Measurements from ENCODE around the gene LIPT2. TPM values are rescaled to one million over a fixed set of nuclear protein-coding genes. Genes with fewer than 3 reads are reported as not detected.
A peak's percentile ranks its signal among the peaks of the same experiment; 100 is the strongest.

Gene LIPT2
- total RNA-seq, 4 donors from 2014 or later, result 5.1 to 10.6 (median 7.6) TPM

GRCh38 chr11:74479732-74480123 lies 13.8 kb downstream of the LIPT2 start:
- no peak overlapping the region for H3K27ac ChIP-seq
- peaks cover 5% of the 10 kb centered on the region for H3K27me3 ChIP-seq
- H3K36me3 ChIP-seq, result no peaks in the 10 kb centered on the region
- DNase-seq (ENCODE audit: low spot score in 2 of 2), result no peak
- no peak for TF ChIP-seq POLR2A (IDR thresholded peaks at IDR 0.05)
- TF ChIP-seq CTCF (IDR thresholded peaks at IDR 0.05), result no peak
- TF ChIP-seq POLR2AphosphoS5 (IDR thresholded peaks at IDR 0.05), result no peak
- TF ChIP-seq EP300 (IDR thresholded peaks at IDR 0.05), result no peak
- no peaks in the 10 kb centered on the region for H3K4me1 ChIP-seq
- no peaks in the 10 kb centered on the region for H3K9me3 ChIP-seq
- WGBS, result 32% methylated on average over 1 of the region's 1 CpG
- H3K4me3 ChIP-seq, result no peak overlapping the region

GRCh38 chr11:74478877-74479731 lies 14.4 kb downstream of the LIPT2 start:
- no peak for DNase-seq (ENCODE audit: low spot score in 2 of 2)
- no peak overlapping the region for H3K4me3 ChIP-seq
- no peaks in the 10 kb centered on the region for H3K36me3 ChIP-seq
- H3K27ac ChIP-seq, result no peak overlapping the region
- H3K9me3 ChIP-seq, result no peaks in the 10 kb centered on the region
- H3K27me3 ChIP-seq, result peaks cover 5% of the 10 kb centered on the region
- 77% methylated on average over 10 of the region's 10 CpGs for WGBS
- no peaks in the 10 kb centered on the region for H3K4me1 ChIP-seq
- no peak for TF ChIP-seq POLR2AphosphoS5 (IDR thresholded peaks at IDR 0.05)
- no peak for TF ChIP-seq CTCF (IDR thresholded peaks at IDR 0.05)
- no peak for TF ChIP-seq POLR2A (IDR thresholded peaks at IDR 0.05)
- TF ChIP-seq EP300 (IDR thresholded peaks at IDR 0.05), result no peak

- TF ChIP-seq EP300 (IDR thresholded peaks at IDR 0.05) (no peak), POLR2A (IDR thresholded peaks at IDR 0.05) (no peak), CTCF (IDR thresholded peaks at IDR 0.05) (no peak), POLR2AphosphoS5 (IDR thresholded peaks at IDR 0.05) (no peak)
- Histone ChIP-seq H3K9me3 (no peaks in the 10 kb centered on the region), H3K4me3 (no peak overlapping the region), H3K4me1 (no peaks in the 10 kb centered on the region), H3K27me3 (peaks cover 5% of the 10 kb centered on the region), H3K36me3 (no peaks in the 10 kb centered on the region), H3K27ac (no peak overlapping the region)
- 85% methylated on average over 2 of the region's 2 CpGs for WGBS
- DNase-seq (ENCODE audit: low spot score in 2 of 2), result peak in 1 of 2 donors; percentile 21
These were observed 17.0 kb downstream of the LIPT2 start for GRCh38 chr11:74476536-74476935.

DNA sequence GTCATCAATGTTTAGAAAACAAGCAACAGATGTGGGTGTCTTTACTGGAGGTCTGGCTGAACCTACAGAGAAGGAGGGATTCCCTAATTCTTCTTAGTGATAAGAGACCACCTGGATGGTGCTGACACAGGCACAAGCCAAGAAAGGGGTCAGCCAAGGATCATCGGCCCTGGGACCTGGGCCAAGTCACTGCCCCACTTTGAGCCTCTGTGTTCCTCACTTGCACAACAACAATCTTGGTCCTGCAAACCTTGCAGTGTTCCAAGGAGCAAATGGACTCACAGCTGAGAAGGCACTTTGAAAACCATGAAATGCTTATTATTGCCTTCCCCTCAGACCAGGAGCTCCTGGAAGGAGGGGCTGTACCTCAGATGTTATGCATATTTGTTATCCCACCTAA lies 19.2 kb downstream of the LIPT2 start:
- WGBS, result 38% methylated on average over 1 of the region's 1 CpG
- Histone ChIP-seq H3K36me3 (no peaks in the 10 kb centered on the region), H3K9me3 (no peaks in the 10 kb centered on the region), H3K4me1 (no peaks in the 10 kb centered on the region), H3K4me3 (no peak overlapping the region), H3K27ac (no peak overlapping the region), H3K27me3 (peaks cover 2% of the 10 kb centered on the region)
- no peak for TF ChIP-seq EP300 (IDR thresholded peaks at IDR 0.05)
- no peak for TF ChIP-seq CTCF (IDR thresholded peaks at IDR 0.05)
- TF ChIP-seq POLR2AphosphoS5 (IDR thresholded peaks at IDR 0.05), result no peak
- no peak for TF ChIP-seq POLR2A (IDR thresholded peaks at IDR 0.05)
- DNase-seq (ENCODE audit: low spot score in 2 of 2), result peak in 1 of 2 donors; percentile 15

GRCh38 chr11:74473382-74474173 lies 19.9 kb downstream of the LIPT2 start:
- H3K27ac ChIP-seq, result no peak overlapping the region
- 66% methylated on average over 10 of the region's 10 CpGs for WGBS
- H3K4me1 ChIP-seq, result no peaks in the 10 kb centered on the region
- no peaks in the 10 kb centered on the region for H3K27me3 ChIP-seq
- DNase-seq (ENCODE audit: low spot score in 2 of 2), result peak in 1 of 2 donors; percentile 68
- H3K4me3 ChIP-seq, result no peak overlapping the region
- no peaks in the 10 kb centered on the region for H3K9me3 ChIP-seq
- no peak for TF ChIP-seq POLR2AphosphoS5 (IDR thresholded peaks at IDR 0.05)
- H3K36me3 ChIP-seq, result no peaks in the 10 kb centered on the region
